ENCODE measurements around the gene CLIC3.
"Not testable (repeated sequence)": the region's sequence is repeated elsewhere in the genome, so short reads cannot be mapped to it uniquely, and the experiment has no call there.

The CLIC3 gene

GRCh38 chr9:137009217-137009616 is 12.8 kb upstream of the CLIC3 start:
- no peak for TF ChIP-seq CTCF (IDR thresholded peaks at IDR 0.05; ENCODE audit: control insufficient read depth, insufficient read depth, low read depth, low read length, missing control alignments)
- no peak overlapping the region for H3K4me3 ChIP-seq (ENCODE audit: control insufficient read depth, low read depth, low read length)
- no peak for DNase-seq (ENCODE audit: low read depth)

GRCh38 chr9:137008312-137008711 is 11.9 kb upstream of the CLIC3 start:
- no peak overlapping the region for H3K4me3 ChIP-seq (ENCODE audit: control insufficient read depth, low read depth, low read length)
- no peak for TF ChIP-seq CTCF (IDR thresholded peaks at IDR 0.05; ENCODE audit: control insufficient read depth, insufficient read depth, low read depth, low read length, missing control alignments)
- DNase-seq (ENCODE audit: low read depth): no peak

GRCh38 chr9:137007816-137008270 is 11.5 kb upstream of the CLIC3 start:
- no peak for DNase-seq (ENCODE audit: low read depth)
- TF ChIP-seq CTCF (IDR thresholded peaks at IDR 0.05; ENCODE audit: control insufficient read depth, insufficient read depth, low read depth, low read length, missing control alignments): no peak

GRCh38 chr9:137007108-137007815 is 10.9 kb upstream of the CLIC3 start:
- TF ChIP-seq CTCF (IDR thresholded peaks at IDR 0.05; ENCODE audit: control insufficient read depth, insufficient read depth, low read depth, low read length, missing control alignments): no peak
- no peak for DNase-seq (ENCODE audit: low read depth)

More at GRCh38 chr9:137007816-137008270, 11.5 kb upstream of the CLIC3 start:
- no peak overlapping the region for H3K4me3 ChIP-seq (ENCODE audit: control insufficient read depth, low read depth, low read length)

DNA sequence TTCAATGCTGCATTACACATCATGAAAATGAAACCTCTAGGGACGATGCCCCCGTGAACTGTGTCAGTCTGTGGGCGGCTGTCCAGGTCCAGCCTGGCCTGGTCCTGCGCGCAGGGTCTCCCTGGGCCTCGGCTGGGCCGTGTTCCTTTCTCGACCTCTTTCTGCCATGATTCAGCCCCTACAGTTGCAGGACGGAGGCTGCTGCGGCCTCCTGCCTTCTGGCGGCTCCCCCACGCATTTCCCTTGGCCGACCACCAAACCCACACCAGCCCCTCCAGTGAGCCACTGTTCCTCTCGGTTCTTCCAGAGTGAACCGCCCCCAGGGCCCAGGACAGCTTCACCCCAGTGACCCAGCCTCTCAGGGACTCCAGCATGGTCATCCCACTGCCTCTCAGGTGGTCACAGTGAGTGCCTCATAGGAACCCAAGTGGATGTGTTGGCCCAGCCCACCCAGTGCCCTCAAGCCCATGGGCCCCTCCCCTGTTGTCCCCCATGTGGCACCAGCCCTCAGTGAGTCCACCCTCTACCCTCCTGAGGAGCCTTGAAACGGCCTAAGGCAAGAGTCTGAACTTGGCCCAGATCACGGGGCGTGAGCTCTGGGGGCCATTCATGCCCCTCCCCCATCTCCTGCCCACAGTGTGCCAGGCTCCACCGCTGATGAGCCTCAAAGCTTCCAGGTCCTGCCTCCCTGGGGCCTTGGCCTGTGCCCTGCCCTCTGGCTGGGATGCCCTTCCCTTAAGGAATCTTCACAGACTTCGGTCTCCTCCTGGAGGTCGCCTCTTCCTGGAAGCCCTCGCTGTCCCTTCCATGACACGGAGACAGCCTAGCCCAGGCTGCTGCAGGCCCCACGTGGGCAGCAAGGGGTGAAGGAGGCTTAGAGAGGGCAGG is 10.0 kb upstream of the CLIC3 start:
- DNase-seq (ENCODE audit: low read depth): no peak
- no peak for TF ChIP-seq CTCF (IDR thresholded peaks at IDR 0.05; ENCODE audit: control insufficient read depth, insufficient read depth, low read depth, low read length, missing control alignments)
- no peak overlapping the region for H3K4me3 ChIP-seq (ENCODE audit: control insufficient read depth, low read depth, low read length)

More at GRCh38 chr9:137007108-137007815, 10.9 kb upstream of the CLIC3 start:
- no peak overlapping the region for H3K4me3 ChIP-seq (ENCODE audit: control insufficient read depth, low read depth, low read length)

GRCh38 chr9:137004285-137004684 is 7.9 kb upstream of the CLIC3 start:
- TF ChIP-seq CTCF (IDR thresholded peaks at IDR 0.05; ENCODE audit: control insufficient read depth, insufficient read depth, low read depth, low read length, missing control alignments): peak; percentile 47
- DNase-seq (ENCODE audit: low read depth); H3K4me3 ChIP-seq (ENCODE audit: control insufficient read depth, low read depth, low read length): not testable (repeated sequence)

All from AG09309 (cell line).